Tibial nerve (tissue), 4 donors: ENCODE data around the gene SDHD.

Experiments used
- EP300 ChIP-seq, 2 donors: sonication (generic); formaldehyde crosslinking; IDR thresholded peaks; one replicate each; pipeline ENCODE4 v1.6.1; 2017; ENCODE audit warnings: antibody characterized with exemption in 2 of 2, mild to moderate bottlenecking in 1 of 2
- POLR2A ChIP-seq, 2 donors: fragments of 450-650 bp; IDR thresholded peaks; one replicate each; pipeline ENCODE4 v1.6.1; 2017; ENCODE audit warnings: antibody characterized with exemption in 2 of 2, mild to moderate bottlenecking in 2 of 2, moderate library complexity in 2 of 2
- TF ChIP-seq, protein P1 (sequence below), 5 experiments: fragments of 200-600 bp in 3 of 5; fragments of 450-650 bp in 2 of 5; sonication (generic) in 3 of 5; IDR thresholded peaks; one replicate each; pipeline ENCODE4 v1.5.1; 2016 to 2019; ENCODE audit warnings: antibody characterized with exemption in 5 of 5, mild to moderate bottlenecking in 3 of 5, moderate library complexity in 2 of 5

DNA sequence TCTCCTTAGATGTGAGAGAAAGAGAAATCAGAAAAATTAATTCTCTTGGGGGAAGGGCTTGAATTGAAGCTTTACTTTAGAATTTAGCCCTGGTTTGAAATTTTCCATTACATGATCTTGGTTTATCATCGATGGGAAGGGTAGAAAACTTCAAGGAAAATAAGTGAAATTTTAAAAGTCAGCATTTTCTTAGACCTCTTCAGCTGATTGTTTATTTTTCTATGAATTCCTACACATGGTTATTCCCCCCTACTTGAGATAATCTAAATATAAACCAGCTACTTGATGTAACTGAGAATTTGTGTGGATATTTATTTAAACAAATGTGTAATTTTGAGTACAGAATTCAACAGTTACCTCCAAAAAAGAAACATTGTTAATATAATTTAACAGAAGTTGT lies 23.8 kb upstream of the SDHD start:
- TF ChIP-seq, protein P1, sequence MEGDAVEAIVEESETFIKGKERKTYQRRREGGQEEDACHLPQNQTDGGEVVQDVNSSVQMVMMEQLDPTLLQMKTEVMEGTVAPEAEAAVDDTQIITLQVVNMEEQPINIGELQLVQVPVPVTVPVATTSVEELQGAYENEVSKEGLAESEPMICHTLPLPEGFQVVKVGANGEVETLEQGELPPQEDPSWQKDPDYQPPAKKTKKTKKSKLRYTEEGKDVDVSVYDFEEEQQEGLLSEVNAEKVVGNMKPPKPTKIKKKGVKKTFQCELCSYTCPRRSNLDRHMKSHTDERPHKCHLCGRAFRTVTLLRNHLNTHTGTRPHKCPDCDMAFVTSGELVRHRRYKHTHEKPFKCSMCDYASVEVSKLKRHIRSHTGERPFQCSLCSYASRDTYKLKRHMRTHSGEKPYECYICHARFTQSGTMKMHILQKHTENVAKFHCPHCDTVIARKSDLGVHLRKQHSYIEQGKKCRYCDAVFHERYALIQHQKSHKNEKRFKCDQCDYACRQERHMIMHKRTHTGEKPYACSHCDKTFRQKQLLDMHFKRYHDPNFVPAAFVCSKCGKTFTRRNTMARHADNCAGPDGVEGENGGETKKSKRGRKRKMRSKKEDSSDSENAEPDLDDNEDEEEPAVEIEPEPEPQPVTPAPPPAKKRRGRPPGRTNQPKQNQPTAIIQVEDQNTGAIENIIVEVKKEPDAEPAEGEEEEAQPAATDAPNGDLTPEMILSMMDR (IDR thresholded peaks at IDR 0.05): no peak
- TF ChIP-seq POLR2A (IDR thresholded peaks at IDR 0.05): no peak
- TF ChIP-seq EP300 (IDR thresholded peaks at IDR 0.05): no peak
